ENCODE measurements around the gene CPB2. TPM values are rescaled to one million over a fixed set of nuclear protein-coding genes. Genes with fewer than 3 reads are reported as not detected.

Gene CPB2
- total RNA-seq, 3 donors from 2014 or later (not counting 1 experiment from before 2014, with no cell fraction given): not detected

DNA sequence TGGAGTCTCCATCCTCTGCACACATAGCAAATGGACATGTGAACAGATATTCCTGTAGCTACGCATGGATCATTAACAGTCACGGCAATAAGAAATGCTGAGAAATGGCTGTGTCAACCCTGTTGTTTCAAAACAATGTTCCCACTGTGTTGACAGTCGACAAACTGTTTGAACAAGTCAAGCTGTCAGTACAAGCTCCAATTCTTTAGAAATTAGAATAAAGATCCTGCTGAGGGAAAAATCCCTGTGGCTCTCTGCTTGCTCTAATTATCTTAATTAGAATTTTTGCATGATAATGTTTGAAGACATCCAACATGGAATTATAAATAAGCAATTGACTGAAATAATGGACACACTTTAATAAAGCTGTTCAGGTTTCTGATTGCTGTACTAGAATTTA lies 37.9 kb upstream of the CPB2 start:
- TF ChIP-seq CTCF (IDR thresholded peaks at IDR 0.05): no peak
- peaks cover 92% of the 10 kb centered on the region for H3K36me3 ChIP-seq (ENCODE audit: control insufficient read depth, insufficient read depth, low read length)
- DNase-seq (no peak), ATAC-seq (no peak)
- H3K4me1 ChIP-seq (ENCODE audit: control insufficient read depth, insufficient read depth, low read length): no peaks in the 10 kb centered on the region
- Mint-ChIP-seq H3K36me3 (peaks cover 30% of the 10 kb centered on the region), H3K4me3 (no peak overlapping the region), H3K27me3 (ENCODE audit: low read depth in 2 of 2) (no peaks in the 10 kb centered on the region), H3K27ac (peak overlapping the region; percentile 75 to 83), H3K4me1 (peaks cover 22 to 34% of the 10 kb centered on the region in 2 donors), H3K9me3 (no peaks in the 10 kb centered on the region)
- H3K27ac ChIP-seq (ENCODE audit: low read length): no peak overlapping the region
- H3K27me3 ChIP-seq (ENCODE audit: control insufficient read depth, insufficient read depth, low read length): no peaks in the 10 kb centered on the region
- intact Hi-C loops (cut with micrococcal nuclease): no loop called here
- no peak overlapping the region for H3K4me3 ChIP-seq (ENCODE audit: low read length)
- 97% methylated on average over 3 of the region's 3 CpGs for WGBS (ENCODE audit: insufficient coverage)
- no peaks in the 10 kb centered on the region for H3K9me3 ChIP-seq (ENCODE audit: control insufficient read depth, insufficient read depth, low read length)

DNA sequence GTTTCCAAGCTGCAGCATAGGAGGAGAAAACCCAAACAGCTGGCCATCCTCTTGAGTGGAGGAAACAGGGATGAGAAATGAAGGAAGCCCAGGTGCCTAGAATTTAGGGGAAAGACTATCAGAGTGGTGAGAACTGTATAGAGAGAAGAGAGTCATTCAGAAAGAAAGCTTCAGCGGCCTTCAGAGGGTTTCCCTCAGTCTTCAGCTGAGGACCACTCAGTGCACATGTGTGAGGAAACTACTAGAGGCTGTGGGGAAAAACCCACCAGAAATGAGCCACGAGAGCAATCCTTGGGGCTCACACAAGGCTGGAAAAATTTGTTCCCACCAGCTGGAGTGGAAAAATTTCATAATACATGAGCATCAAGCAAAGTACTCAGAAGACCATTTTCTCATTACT lies 35.2 kb upstream of the CPB2 start:
- ATAC-seq (no peak), DNase-seq (no peak)
- WGBS (ENCODE audit: insufficient coverage): 60% methylated on average over 2 of the region's 2 CpGs
- peaks cover 44% of the 10 kb centered on the region for H3K36me3 Mint-ChIP-seq
- no peaks in the 10 kb centered on the region for H3K27me3 Mint-ChIP-seq (ENCODE audit: low read depth in 2 of 2)
- H3K9me3 Mint-ChIP-seq: no peaks in the 10 kb centered on the region
- H3K4me1 Mint-ChIP-seq: peaks cover 36 to 53% of the 10 kb centered on the region in 2 donors
- TF ChIP-seq CTCF (IDR thresholded peaks at IDR 0.05): no peak
- intact Hi-C loops (cut with micrococcal nuclease): no loop called here
- Histone ChIP-seq H3K36me3 (ENCODE audit: control insufficient read depth, insufficient read depth, low read length) (peaks cover 96% of the 10 kb centered on the region), H3K27ac (ENCODE audit: low read length) (no peak overlapping the region), H3K27me3 (ENCODE audit: control insufficient read depth, insufficient read depth, low read length) (no peaks in the 10 kb centered on the region), H3K4me3 (ENCODE audit: low read length) (no peak overlapping the region), H3K4me1 (ENCODE audit: control insufficient read depth, insufficient read depth, low read length) (no peaks in the 10 kb centered on the region), H3K9me3 (ENCODE audit: control insufficient read depth, insufficient read depth, low read length) (no peaks in the 10 kb centered on the region)
- H3K4me3 Mint-ChIP-seq: no peak overlapping the region
- H3K27ac Mint-ChIP-seq: peak overlapping the region; percentile 81 to 83

DNA sequence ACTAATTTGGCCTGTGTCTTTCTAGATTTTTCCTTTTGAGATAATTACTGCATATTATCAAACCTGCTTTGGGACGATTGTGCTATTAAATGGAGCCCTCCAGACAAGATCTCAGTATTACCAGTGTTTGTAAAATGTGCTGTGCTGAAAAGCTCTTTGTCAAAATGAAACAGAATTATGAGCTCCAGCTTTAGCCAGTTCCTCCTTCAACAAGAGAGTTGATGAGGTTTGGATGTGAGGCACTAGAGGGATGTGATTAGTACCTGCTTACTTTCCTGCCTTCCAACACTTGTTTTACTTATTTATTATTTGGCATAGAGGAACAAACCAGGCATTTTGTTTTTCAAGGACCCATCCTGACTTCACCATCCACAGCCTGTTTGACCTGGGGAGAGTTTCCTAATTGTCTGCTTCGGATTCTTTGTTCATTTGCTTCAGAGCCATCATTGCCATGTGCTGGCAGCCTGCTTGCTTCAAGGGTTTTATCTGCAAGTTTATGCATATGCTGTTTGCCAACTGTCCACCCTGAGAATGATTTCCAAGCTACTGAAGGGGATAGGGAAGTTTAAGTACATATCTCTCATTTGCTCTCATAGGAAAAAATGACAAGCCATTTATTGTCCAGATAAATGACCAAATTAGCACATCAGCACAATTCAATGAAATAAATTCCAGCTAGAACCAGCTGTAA lies 32.9 kb upstream of the CPB2 start:
- Mint-ChIP-seq H3K36me3 (peaks cover 39% of the 10 kb centered on the region), H3K9me3 (no peaks in the 10 kb centered on the region), H3K4me3 (no peak overlapping the region), H3K4me1 (peaks cover 37 to 48% of the 10 kb centered on the region in 2 donors), H3K27me3 (ENCODE audit: low read depth in 2 of 2) (no peaks in the 10 kb centered on the region), H3K27ac (peak overlapping the region; percentile 88 to 92)
- no peaks in the 10 kb centered on the region for H3K27me3 ChIP-seq (ENCODE audit: control insufficient read depth, insufficient read depth, low read length)
- no peaks in the 10 kb centered on the region for H3K4me1 ChIP-seq (ENCODE audit: control insufficient read depth, insufficient read depth, low read length)
- peaks cover 95% of the 10 kb centered on the region for H3K36me3 ChIP-seq (ENCODE audit: control insufficient read depth, insufficient read depth, low read length)
- intact Hi-C loops (cut with micrococcal nuclease): no loop called here
- TF ChIP-seq CTCF (IDR thresholded peaks at IDR 0.05): no peak
- no peak overlapping the region for H3K4me3 ChIP-seq (ENCODE audit: low read length)
- WGBS (ENCODE audit: insufficient coverage): 92% methylated on average over 1 of the region's 2 CpGs
- DNase-seq (no peak), ATAC-seq (no peak)
- no peak overlapping the region for H3K27ac ChIP-seq (ENCODE audit: low read length)
- H3K9me3 ChIP-seq (ENCODE audit: control insufficient read depth, insufficient read depth, low read length): no peaks in the 10 kb centered on the region

DNA sequence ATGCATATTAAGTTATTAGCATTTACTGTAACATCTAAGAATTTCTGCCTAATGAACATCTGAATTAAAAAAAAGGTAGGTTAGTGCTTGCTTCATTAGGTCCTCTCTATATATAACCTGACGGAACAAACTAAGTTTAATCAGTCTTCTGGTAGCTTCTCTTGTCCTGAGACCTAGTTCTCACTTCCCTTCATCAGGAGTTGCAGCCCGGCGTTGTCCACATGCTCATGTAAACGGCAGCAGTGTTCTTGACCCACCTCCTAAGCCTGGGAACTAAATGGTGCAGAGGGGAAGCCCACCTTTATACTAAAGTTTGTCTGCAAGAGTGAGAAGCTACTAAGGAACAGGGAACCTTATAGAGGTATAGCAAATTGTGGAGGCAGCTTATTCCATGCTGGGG lies 31.9 kb upstream of the CPB2 start:
- no peak for ATAC-seq
- peaks cover 43% of the 10 kb centered on the region for H3K36me3 Mint-ChIP-seq

More for the DNA sequence above, 31.9 kb upstream of the CPB2 start:
- DNase-seq: no peak
- 92% methylated on average over 4 of the region's 4 CpGs for WGBS (ENCODE audit: insufficient coverage)
- Histone ChIP-seq H3K36me3 (ENCODE audit: control insufficient read depth, insufficient read depth, low read length) (peaks cover 95% of the 10 kb centered on the region), H3K27ac (ENCODE audit: low read length) (no peak overlapping the region), H3K27me3 (ENCODE audit: control insufficient read depth, insufficient read depth, low read length) (no peaks in the 10 kb centered on the region), H3K9me3 (ENCODE audit: control insufficient read depth, insufficient read depth, low read length) (no peaks in the 10 kb centered on the region), H3K4me1 (ENCODE audit: control insufficient read depth, insufficient read depth, low read length) (peaks cover 9% of the 10 kb centered on the region), H3K4me3 (ENCODE audit: low read length) (no peak overlapping the region)
- Mint-ChIP-seq H3K27me3 (ENCODE audit: low read depth in 2 of 2) (no peaks in the 10 kb centered on the region), H3K9me3 (no peaks in the 10 kb centered on the region), H3K4me1 (peaks cover 48 to 59% of the 10 kb centered on the region in 2 donors), H3K4me3 (no peak overlapping the region), H3K27ac (peak overlapping the region; percentile 88 to 92)
- intact Hi-C loops (cut with micrococcal nuclease): no loop called here
- no peak for TF ChIP-seq CTCF (IDR thresholded peaks at IDR 0.05)
